Spleen (tissue), 7 donors: ENCODE results near the gene ABCB8.

ENCODE experiments used
- CTCF ChIP-seq, 11 experiments: fragments of 200-600 bp in 7 of 11; fragments of 450-650 bp in 4 of 11; sonication (generic) in 4 of 11; IDR thresholded peaks in 8 of 11; conservative IDR thresholded peaks in 3 of 11; 1 replicate in 7 of 11; 2 replicates in 4 of 11; pipeline versions ENCODE4 v1.4.0 to v1.8.0; 2016 to 2021; ENCODE audit warnings: antibody characterized with exemption in 11 of 11, inconsistent platforms in 4 of 11, mild to moderate bottlenecking in 1 of 11
- POLR2AphosphoS5 ChIP-seq, 3 donors: sonication (generic); formaldehyde crosslinking; IDR thresholded peaks; one replicate each; pipeline ENCODE4 v1.5.1; 2017; ENCODE audit warnings: antibody characterized with exemption in 3 of 3
- donor health status: DM: no; HTN: no; CAD: no; lungs with moderate emphysema.
- donor health status: DM: no; HTN: no; CAD: no.
- donor health status: DM: no; HTN: no; CAD: no.

DNA sequence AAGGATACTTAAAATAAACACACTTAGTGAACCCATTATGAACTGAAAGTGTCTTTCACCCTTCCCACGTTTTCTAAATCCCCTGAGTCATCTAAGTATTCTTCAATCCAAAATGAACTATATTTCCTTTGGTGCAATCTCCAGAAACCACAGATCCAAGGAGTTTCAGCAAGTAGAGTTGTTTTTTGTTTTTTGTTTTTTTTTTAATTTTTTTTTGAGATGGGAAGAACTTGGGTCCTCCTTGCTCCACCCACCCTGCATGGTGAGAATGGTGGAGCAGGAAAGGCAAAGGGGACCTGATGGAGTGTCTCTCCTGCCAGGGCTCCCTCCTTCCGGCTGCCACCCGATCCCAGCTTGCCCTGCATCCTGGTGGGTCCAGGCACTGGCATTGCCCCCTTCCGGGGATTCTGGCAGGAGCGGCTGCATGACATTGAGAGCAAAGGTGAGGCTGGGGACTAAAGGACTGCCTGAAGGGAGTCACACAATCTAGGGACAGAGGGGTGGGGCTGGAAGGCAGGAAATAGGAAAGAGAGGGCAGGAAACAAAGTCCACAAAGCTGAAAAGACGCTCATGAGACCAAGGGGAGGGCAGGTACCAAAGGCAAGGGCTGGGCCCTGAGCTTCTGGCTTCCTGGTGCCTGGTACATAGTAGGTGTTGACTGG lies 16.1 kb upstream of the ABCB8 start:
- no peak for TF ChIP-seq CTCF (IDR thresholded peaks at IDR 0.05 in 8 of 11, conservative IDR thresholded peaks at IDR 0.05 in 3 of 11)
- peak; percentile 13 to 52 (median 43) for TF ChIP-seq POLR2AphosphoS5 (IDR thresholded peaks at IDR 0.05)
